ENCODE measurements around the gene BTBD2.

BTBD2 gene

GRCh38 chr19:1956868-1957492, 58.5 kb downstream of the BTBD2 start:
- DNase-seq, result no peak

- no peak for DNase-seq
Measured at GRCh38 chr19:1956122-1956494, 59.4 kb downstream of the BTBD2 start.

- no peak for DNase-seq
Measured at GRCh38 chr19:1955171-1956121, 60.1 kb downstream of the BTBD2 start.

GRCh38 chr19:1954532-1954933, 61.0 kb downstream of the BTBD2 start:
- no peak for DNase-seq

GRCh38 chr19:1953441-1954094, 61.9 kb downstream of the BTBD2 start:
- DNase-seq, result no peak

- DNase-seq, result no peak
Measured at GRCh38 chr19:1953037-1953436, 62.5 kb downstream of the BTBD2 start.

- no peak for DNase-seq
Measured at GRCh38 chr19:1952635-1953034, 62.9 kb downstream of the BTBD2 start.

GRCh38 chr19:1950640-1951039, 64.9 kb downstream of the BTBD2 start:
- DNase-seq, result no peak

GRCh38 chr19:1949304-1950101, 66.0 kb downstream of the BTBD2 start:
- DNase-seq, result no peak

GRCh38 chr19:1947651-1948209, 67.8 kb downstream of the BTBD2 start:
- DNase-seq, result no peak

- peak in 1 of 2 experiments; percentile 34 for DNase-seq
Measured at GRCh38 chr19:1945899-1946298, 69.6 kb downstream of the BTBD2 start.

GRCh38 chr19:1944916-1945561, 70.5 kb downstream of the BTBD2 start:
- no peak for DNase-seq

- no peak for DNase-seq
Measured at GRCh38 chr19:1944088-1944915, 71.2 kb downstream of the BTBD2 start.

- DNase-seq, result no peak
Measured at GRCh38 chr19:1943661-1944087, 71.8 kb downstream of the BTBD2 start.

GRCh38 chr19:1942934-1943555, 72.5 kb downstream of the BTBD2 start:
- no peak for DNase-seq

GRCh38 chr19:1942078-1942933, 73.2 kb downstream of the BTBD2 start:
- peak in 1 of 2 experiments; percentile 48 for DNase-seq

GRCh38 chr19:1941146-1942077, 74.1 kb downstream of the BTBD2 start, which contains the start of gene CSNK1G2:
Gene CSNK1G2 (plus strand): TSS chr19:1941172. CDS start chr19:1969773, 28,601 bp downstream.
- no peak for DNase-seq

GRCh38 chr19:1938071-1938470, 77.4 kb downstream of the BTBD2 start:
- DNase-seq, result no peak

All from NCI-H446 (cell line).